ENCODE data around the gene GAPDHS.

DNA sequence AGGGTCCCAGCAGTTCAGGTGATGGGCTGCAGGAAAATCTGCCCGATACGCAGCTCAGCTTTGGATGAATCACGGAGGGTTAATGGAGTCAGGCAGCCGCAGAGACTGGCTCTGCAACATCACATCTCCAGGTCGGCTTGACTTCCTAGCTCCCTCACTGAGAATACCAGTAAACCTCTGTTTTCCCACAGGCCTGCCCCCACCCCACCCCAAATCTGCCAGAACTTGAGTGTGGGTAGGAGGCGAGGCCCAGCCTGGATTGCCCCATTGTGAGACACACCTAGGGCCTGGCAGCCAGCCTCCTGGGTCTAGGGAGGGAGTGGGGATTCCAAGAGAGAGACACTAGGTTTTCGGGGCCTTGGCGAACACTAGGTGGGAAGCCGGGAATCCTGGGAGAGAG, 39.3 kb upstream of the GAPDHS start:
- TF ChIP-seq POLR2A (IDR thresholded peaks at IDR 0.05) (no peak), POLR2AphosphoS5 (IDR thresholded peaks at IDR 0.05; ENCODE audit: insufficient read depth in 1 of 2, low read depth in 1 of 2) (no peak)
- TF ChIP-seq, protein P1, sequence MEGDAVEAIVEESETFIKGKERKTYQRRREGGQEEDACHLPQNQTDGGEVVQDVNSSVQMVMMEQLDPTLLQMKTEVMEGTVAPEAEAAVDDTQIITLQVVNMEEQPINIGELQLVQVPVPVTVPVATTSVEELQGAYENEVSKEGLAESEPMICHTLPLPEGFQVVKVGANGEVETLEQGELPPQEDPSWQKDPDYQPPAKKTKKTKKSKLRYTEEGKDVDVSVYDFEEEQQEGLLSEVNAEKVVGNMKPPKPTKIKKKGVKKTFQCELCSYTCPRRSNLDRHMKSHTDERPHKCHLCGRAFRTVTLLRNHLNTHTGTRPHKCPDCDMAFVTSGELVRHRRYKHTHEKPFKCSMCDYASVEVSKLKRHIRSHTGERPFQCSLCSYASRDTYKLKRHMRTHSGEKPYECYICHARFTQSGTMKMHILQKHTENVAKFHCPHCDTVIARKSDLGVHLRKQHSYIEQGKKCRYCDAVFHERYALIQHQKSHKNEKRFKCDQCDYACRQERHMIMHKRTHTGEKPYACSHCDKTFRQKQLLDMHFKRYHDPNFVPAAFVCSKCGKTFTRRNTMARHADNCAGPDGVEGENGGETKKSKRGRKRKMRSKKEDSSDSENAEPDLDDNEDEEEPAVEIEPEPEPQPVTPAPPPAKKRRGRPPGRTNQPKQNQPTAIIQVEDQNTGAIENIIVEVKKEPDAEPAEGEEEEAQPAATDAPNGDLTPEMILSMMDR (IDR thresholded peaks at IDR 0.05) = no peak

All from vagina (tissue), 2 donors.